NCI-H82 treated with DMSO at 0.1 percent for 48 hours (cell line): Measurements from ENCODE around the gene OPN1SW.

ENCODE experiments used
- DNase-seq: peaks from one replicate; lab custom pipeline; 2025; ENCODE audit not compliant: unreplicated experiment; lab: John Stamatoyannopoulos, UW

OPN1SW gene

GRCh38 chr7:128775744-128776474 is at the start of gene OPN1SW:
TSS of gene OPN1SW (minus strand) at chr7:128775794. CDS start at chr7:128775781, 13 bp downstream.
- peak; percentile 28 for DNase-seq

- no peak for DNase-seq
Observed at GRCh38 chr7:128821724-128822123, 46.1 kb upstream of the OPN1SW start.

- DNase-seq = no peak
Observed at GRCh38 chr7:128818694-128819093, 43.1 kb upstream of the OPN1SW start.

GRCh38 chr7:128815289-128815942 is 39.8 kb upstream of the OPN1SW start:
- DNase-seq = no peak

GRCh38 chr7:128814499-128814898 is 38.9 kb upstream of the OPN1SW start:
- no peak for DNase-seq

- no peak for DNase-seq
Observed at GRCh38 chr7:128812514-128813168, 37.0 kb upstream of the OPN1SW start.

GRCh38 chr7:128811631-128812430 is 36.2 kb upstream of the OPN1SW start:
- DNase-seq = no peak

- no peak for DNase-seq
Observed at GRCh38 chr7:128810997-128811396, 35.4 kb upstream of the OPN1SW start.

- no peak for DNase-seq
Observed at GRCh38 chr7:128810473-128810872, 34.9 kb upstream of the OPN1SW start.

- no peak for DNase-seq
Observed at GRCh38 chr7:128809363-128809762, 33.8 kb upstream of the OPN1SW start.

GRCh38 chr7:128807191-128807590 is 31.6 kb upstream of the OPN1SW start:
- DNase-seq = no peak

- no peak for DNase-seq
Observed at GRCh38 chr7:128805225-128805624, 29.6 kb upstream of the OPN1SW start.

GRCh38 chr7:128804484-128804883 is 28.9 kb upstream of the OPN1SW start:
- DNase-seq = no peak

GRCh38 chr7:128801667-128802418 is 26.2 kb upstream of the OPN1SW start:
- no peak for DNase-seq

GRCh38 chr7:128801003-128801402 is 25.4 kb upstream of the OPN1SW start:
- no peak for DNase-seq

GRCh38 chr7:128800567-128800966 is 25.0 kb upstream of the OPN1SW start:
- no peak for DNase-seq

GRCh38 chr7:128799451-128799850 is 23.9 kb upstream of the OPN1SW start:
- DNase-seq = no peak

GRCh38 chr7:128796327-128796726 is 20.7 kb upstream of the OPN1SW start:
- DNase-seq = no peak

GRCh38 chr7:128795129-128795528 is 19.5 kb upstream of the OPN1SW start:
- no peak for DNase-seq

GRCh38 chr7:128794436-128794835 is 18.8 kb upstream of the OPN1SW start:
- DNase-seq = no peak

GRCh38 chr7:128794020-128794419 is 18.4 kb upstream of the OPN1SW start:
- DNase-seq = no peak
